Mesenchymal stem cell (in vitro differentiated cells and primary cell): ENCODE measurements around the gene SLC25A45.
A peak's percentile ranks its signal among the peaks of the same experiment; 100 is the strongest.

Experiments
- DNase-seq: peaks from one replicate; pipeline ENCODE4 v3.0.0-alpha.2; 2013
- H2AFZ ChIP-seq: one replicate; pipeline ENCODE4 v1.6.1; 2013; ENCODE audit warnings: low read depth, mild to moderate bottlenecking, control low read depth, inconsistent platforms, low read length, moderate library complexity
- H2AK5ac ChIP-seq: 2 replicates; pipeline ENCODE4 v1.6.1; 2013; ENCODE audit warnings: low read length, moderate library complexity, mild to moderate bottlenecking, inconsistent platforms; ENCODE audit not compliant: severe bottlenecking
- H2BK120ac ChIP-seq: one replicate; pipeline ENCODE4 v1.6.1; 2013; ENCODE audit warnings: low read depth, mild to moderate bottlenecking, inconsistent platforms, low read length, moderate library complexity
- H2BK12ac ChIP-seq, 2 experiments: one replicate each; pipeline ENCODE4 v1.6.1; 2013; ENCODE audit warnings: inconsistent platforms in 2 of 2, low read length in 2 of 2, mild to moderate bottlenecking in 2 of 2, moderate library complexity in 2 of 2, control low read depth in 1 of 2
- H2BK15ac ChIP-seq: one replicate; pipeline ENCODE4 v1.6.1; 2013; ENCODE audit warnings: mild to moderate bottlenecking, low read depth, inconsistent platforms; ENCODE audit not compliant: poor library complexity, severe bottlenecking
- H2BK5ac ChIP-seq: 2 replicates; pipeline ENCODE4 v1.6.1; 2013; ENCODE audit warnings: low read depth, mild to moderate bottlenecking, low read length, control low read depth, inconsistent platforms; ENCODE audit not compliant: poor library complexity, severe bottlenecking
- H3K14ac ChIP-seq, 2 experiments: one replicate each; pipeline ENCODE4 v1.6.1; 2013; ENCODE audit warnings: inconsistent platforms in 2 of 2, low read length in 2 of 2, control low read depth in 1 of 2, mild to moderate bottlenecking in 1 of 2, moderate library complexity in 1 of 2
- H3K18ac ChIP-seq, 2 experiments: one replicate each; pipeline ENCODE4 v1.6.1; 2013; ENCODE audit warnings: inconsistent platforms in 2 of 2, low read length in 2 of 2, control low read depth in 1 of 2, low read depth in 1 of 2, mild to moderate bottlenecking in 1 of 2
- H3K23ac ChIP-seq, 2 experiments: one replicate each; pipeline ENCODE4 v1.6.1; 2013; ENCODE audit warnings: inconsistent platforms in 2 of 2, low read length in 2 of 2, mild to moderate bottlenecking in 2 of 2, moderate library complexity in 2 of 2, control low read depth in 1 of 2
- H3K27ac ChIP-seq: 2 replicates; pipeline ENCODE4 v1.5.1; 2013; ENCODE audit warnings: mild to moderate bottlenecking, moderate library complexity, low read length, control low read depth, inconsistent platforms; ENCODE audit not compliant: poor library complexity, severe bottlenecking
- H3K27me3 ChIP-seq, 2 experiments: 2 replicates each; pipeline versions ENCODE4 v1.6.1 to v1.7.0; 2013; ENCODE audit warnings: low read length in 2 of 2, mild to moderate bottlenecking in 2 of 2, moderate library complexity in 2 of 2, control low read depth in 1 of 2, inconsistent platforms in 1 of 2; ENCODE audit not compliant: control insufficient read depth in 1 of 2, insufficient read depth in 1 of 2
- H3K36me3 ChIP-seq, 2 experiments: 2 replicates each; pipeline versions ENCODE4 v1.6.1 to v1.7.0; 2013; ENCODE audit warnings: low read length in 2 of 2, control low read depth in 1 of 2, inconsistent platforms in 1 of 2, low read depth in 1 of 2, mild to moderate bottlenecking in 1 of 2; ENCODE audit not compliant: insufficient read depth in 2 of 2, control insufficient read depth in 1 of 2
- H3K4ac ChIP-seq, 2 experiments: one replicate each; pipeline ENCODE4 v1.6.1; 2013; ENCODE audit warnings: inconsistent platforms in 2 of 2, low read length in 2 of 2, mild to moderate bottlenecking in 2 of 2, moderate library complexity in 2 of 2, control low read depth in 1 of 2, low read depth in 1 of 2
- H3K4me1 ChIP-seq: 2 replicates; pipeline ENCODE4 v1.6.1; 2013; ENCODE audit warnings: low read depth, low read length, control low read depth; ENCODE audit not compliant: control insufficient read depth, insufficient read depth
- H3K4me2 ChIP-seq: 2 replicates; pipeline ENCODE4 v1.6.1; 2013; ENCODE audit warnings: low read length, mild to moderate bottlenecking, inconsistent platforms; ENCODE audit not compliant: poor library complexity, severe bottlenecking
- H3K4me3 ChIP-seq, 2 experiments: 2 replicates each; pipeline versions ENCODE4 v1.5.1 to v1.7.0; 2013; ENCODE audit warnings: low read length in 2 of 2, mild to moderate bottlenecking in 2 of 2, control low read depth in 1 of 2, low read depth in 1 of 2; ENCODE audit not compliant: insufficient read depth in 1 of 2
- H3K79me1 ChIP-seq: replicated peaks from 2 replicates; pipeline ENCODE4 v1.6.1; 2013; ENCODE audit warnings: mild to moderate bottlenecking, control low read depth, low read length, inconsistent platforms; ENCODE audit not compliant: poor library complexity, severe bottlenecking
- H3K9ac ChIP-seq: 2 replicates; pipeline ENCODE4 v1.7.0; 2013; ENCODE audit warnings: mild to moderate bottlenecking, low read length, moderate library complexity
- H3K9me3 ChIP-seq: 2 replicates; pipeline ENCODE4 v1.7.0; 2013; ENCODE audit warnings: mild to moderate bottlenecking, low read length; ENCODE audit not compliant: control insufficient read depth
- H4K8ac ChIP-seq: one replicate; pipeline ENCODE4 v1.6.1; 2013; ENCODE audit warnings: inconsistent platforms, mild to moderate bottlenecking, low read length, moderate library complexity
- H4K91ac ChIP-seq: one replicate; pipeline ENCODE4 v1.6.1; 2013; ENCODE audit warnings: mild to moderate bottlenecking, low read length, inconsistent platforms
- WGBS: methylation state at CpG from one replicate; pipeline ENCODE4 v1.1.7; 2013; ENCODE audit warnings: mixed read lengths; 5-methylcytosine and 5-hydroxymethylcytosine counted together

Gene SLC25A45

GRCh38 chr11:65375012-65375411 is 7.4 kb downstream of the SLC25A45 start:
- no peak overlapping the region for H2AFZ ChIP-seq
- 90% methylated on average over 8 of the region's 8 CpGs for WGBS
- peak overlapping the region in 1 of 2 experiments; percentile 43 for H2BK12ac ChIP-seq

GRCh38 chr11:65373839-65374580 is 8.4 kb downstream of the SLC25A45 start:
- H4K91ac ChIP-seq, result no peak overlapping the region
- H3K23ac ChIP-seq, result no peak overlapping the region
- no peaks in the 10 kb centered on the region for H3K27me3 ChIP-seq
- H3K36me3 ChIP-seq, result no peaks in the 10 kb centered on the region
- no peak overlapping the region for H3K14ac ChIP-seq
- H2BK12ac ChIP-seq, result peak overlapping the region in 1 of 2 experiments; percentile 3
- no peaks in the 10 kb centered on the region for H3K9me3 ChIP-seq
- no peak overlapping the region for H3K9ac ChIP-seq
- H3K4me3 ChIP-seq, result no peak overlapping the region
- H3K4me2 ChIP-seq, result no peak overlapping the region
- no peak overlapping the region for H2BK120ac ChIP-seq
- no peak overlapping the region for H2BK5ac ChIP-seq
- H4K8ac ChIP-seq, result no peak overlapping the region
- no peak for DNase-seq
- peaks cover 7% of the 10 kb centered on the region for H3K79me1 ChIP-seq
- H3K18ac ChIP-seq, result no peak overlapping the region
- WGBS, result 93% methylated on average over 13 of the region's 14 CpGs
- H2AFZ ChIP-seq, result no peak overlapping the region
- no peak overlapping the region for H3K27ac ChIP-seq
- peaks cover 18% of the 10 kb centered on the region for H3K4me1 ChIP-seq
- H2AK5ac ChIP-seq, result no peak overlapping the region
- no peak overlapping the region for H2BK15ac ChIP-seq
- H3K4ac ChIP-seq, result no peak overlapping the region

More at GRCh38 chr11:65375012-65375411, 7.4 kb downstream of the SLC25A45 start:
- DNase-seq, result no peak
- H4K91ac ChIP-seq, result no peak overlapping the region
- peak overlapping the region; percentile 2 for H2AK5ac ChIP-seq
- peaks cover 27% of the 10 kb centered on the region for H3K4me1 ChIP-seq
- H3K23ac ChIP-seq, result no peak overlapping the region
- H3K4ac ChIP-seq, result no peak overlapping the region
- no peak overlapping the region for H3K4me3 ChIP-seq
- no peaks in the 10 kb centered on the region for H3K27me3 ChIP-seq
- no peak overlapping the region for H3K9ac ChIP-seq
- no peak overlapping the region for H3K18ac ChIP-seq
- H3K14ac ChIP-seq, result no peak overlapping the region
- H3K79me1 ChIP-seq, result peaks cover 10% of the 10 kb centered on the region
- no peak overlapping the region for H2BK5ac ChIP-seq
- no peak overlapping the region for H2BK15ac ChIP-seq
- H3K9me3 ChIP-seq, result no peaks in the 10 kb centered on the region
- no peak overlapping the region for H2BK120ac ChIP-seq
- H4K8ac ChIP-seq, result no peak overlapping the region
- H3K36me3 ChIP-seq, result no peaks in the 10 kb centered on the region
- no peak overlapping the region for H3K4me2 ChIP-seq
- no peak overlapping the region for H3K27ac ChIP-seq

- H3K36me3 ChIP-seq, result no peaks in the 10 kb centered on the region
- 83% methylated on average over 6 of the region's 6 CpGs for WGBS
- H3K27me3 ChIP-seq, result no peaks in the 10 kb centered on the region
- H4K8ac ChIP-seq, result peak overlapping the region; percentile 43
- no peak for DNase-seq
- no peak overlapping the region for H2AK5ac ChIP-seq
- H3K27ac ChIP-seq, result peak overlapping the region; percentile 25
- peak overlapping the region; percentile 23 for H2BK120ac ChIP-seq
- H2AFZ ChIP-seq, result no peak overlapping the region
- peak overlapping the region; percentile 78 for H4K91ac ChIP-seq
- H2BK5ac ChIP-seq, result no peak overlapping the region
- peak overlapping the region; percentile 31 to 91 for H3K18ac ChIP-seq
- no peak overlapping the region for H3K14ac ChIP-seq
- H3K9ac ChIP-seq, result peak overlapping the region; percentile 79
- peaks cover 4% of the 10 kb centered on the region for H3K4me1 ChIP-seq
- H3K4ac ChIP-seq, result peak overlapping the region in 1 of 2 experiments; percentile 63
- H3K9me3 ChIP-seq, result no peaks in the 10 kb centered on the region
- H3K23ac ChIP-seq, result no peak overlapping the region
- H3K4me3 ChIP-seq, result no peak overlapping the region
- H3K4me2 ChIP-seq, result no peak overlapping the region
- peaks cover 7% of the 10 kb centered on the region for H3K79me1 ChIP-seq
- H2BK15ac ChIP-seq, result peak overlapping the region; percentile 97
- peak overlapping the region; percentile 61 to 69 for H2BK12ac ChIP-seq
Measured at GRCh38 chr11:65370659-65371049, 11.8 kb downstream of the SLC25A45 start.

- Histone ChIP-seq H3K9me3 (no peaks in the 10 kb centered on the region), H3K4me3 (no peak overlapping the region), H4K8ac (peak overlapping the region; percentile 72), H3K27me3 (no peaks in the 10 kb centered on the region), H3K9ac (peak overlapping the region; percentile 52), H2BK12ac (peak overlapping the region; percentile 17 to 54), H2BK5ac (no peak overlapping the region), H3K23ac (no peak overlapping the region), H3K4me2 (no peak overlapping the region), H3K27ac (no peak overlapping the region), H3K79me1 (peaks cover 4% of the 10 kb centered on the region), H3K18ac (peak overlapping the region in 1 of 2 experiments; percentile 21), H3K14ac (no peak overlapping the region), H3K36me3 (no peaks in the 10 kb centered on the region), H2AK5ac (no peak overlapping the region), H2BK15ac (no peak overlapping the region), H3K4ac (no peak overlapping the region), H2BK120ac (no peak overlapping the region), H3K4me1 (peaks cover 4% of the 10 kb centered on the region), H2AFZ (no peak overlapping the region), H4K91ac (peak overlapping the region; percentile 68)
- DNase-seq, result peak; percentile 90
- WGBS, result 0% methylated on average over 4 of the region's 4 CpGs
Measured at GRCh38 chr11:65366340-65366773, 16.1 kb downstream of the SLC25A45 start.
